Measurements from ENCODE around the gene HHIPL2. TPM values are rescaled to one million over a fixed set of nuclear protein-coding genes. Genes with fewer than 3 reads are reported as not detected.
"Not testable (repeated sequence)": the region's sequence is repeated elsewhere in the genome, so short reads cannot be mapped to it uniquely, and the experiment has no call there.

Gene HHIPL2
- polyA plus RNA-seq, 4 donors, result 0.04 to 0.30 TPM; not detected in 2

DNA sequence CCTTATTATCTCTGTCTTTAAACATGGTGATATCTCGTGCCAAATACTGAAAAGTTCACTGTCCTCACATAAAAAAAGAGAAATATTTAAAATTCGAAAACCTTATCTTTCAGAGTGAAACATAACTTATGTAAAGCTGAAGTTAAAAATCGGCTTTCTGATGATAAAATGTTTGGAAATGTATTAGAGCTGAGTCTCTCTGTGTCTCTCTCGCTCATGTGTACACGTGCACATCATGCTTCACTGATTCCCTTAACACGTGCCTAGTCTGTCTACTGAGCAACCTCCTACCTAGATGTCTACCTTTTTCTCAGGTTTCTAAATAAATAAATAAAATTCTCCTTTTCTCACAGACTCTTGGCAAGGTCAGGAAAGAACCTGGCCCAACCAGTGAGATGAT is 17.1 kb downstream of the HHIPL2 start:
- H3K4me1 ChIP-seq (ENCODE audit: control insufficient read depth in 3 of 3, insufficient read depth in 2 of 3, low read depth in 1 of 3, low read length in 2 of 3), result no peaks in the 10 kb centered on the region
- H3K9me3 ChIP-seq (ENCODE audit: control insufficient read depth in 2 of 2, insufficient read depth in 1 of 2, low read depth in 1 of 2, low read length in 1 of 2), result no peaks in the 10 kb centered on the region
- no peak overlapping the region for H3K4me3 ChIP-seq (ENCODE audit: low read depth in 1 of 3, low read length in 3 of 3)
- H3K27ac ChIP-seq (ENCODE audit: low read depth in 1 of 3, low read length in 2 of 3), result no peak overlapping the region
- H3K36me3 ChIP-seq (ENCODE audit: control insufficient read depth in 3 of 3, insufficient read depth in 2 of 3, low read depth in 1 of 3, low read length in 3 of 3), result no peaks in the 10 kb centered on the region
- H3K27me3 ChIP-seq (ENCODE audit: control insufficient read depth in 3 of 3, insufficient read depth in 3 of 3, low read length in 3 of 3), result no peaks in the 10 kb centered on the region
- FAIRE-seq, result no peak
- 69 to 82% (median 74%) methylated on average over 6 of the region's 6 CpGs for WGBS, 3 donors
- DNase-seq, result no peak

- no peaks in the 10 kb centered on the region for H3K9me3 ChIP-seq (ENCODE audit: control insufficient read depth in 2 of 2, insufficient read depth in 1 of 2, low read depth in 1 of 2, low read length in 1 of 2)
- FAIRE-seq (no peak), DNase-seq (no peak)
- 65 to 76% (median 66%) methylated on average over 3 of the region's 3 CpGs for WGBS, 3 donors
- no peak overlapping the region for H3K27ac ChIP-seq (ENCODE audit: low read depth in 1 of 3, low read length in 2 of 3)
- H3K4me1 ChIP-seq (ENCODE audit: control insufficient read depth in 3 of 3, insufficient read depth in 2 of 3, low read depth in 1 of 3, low read length in 2 of 3), result no peaks in the 10 kb centered on the region
- no peak overlapping the region for H3K4me3 ChIP-seq (ENCODE audit: low read depth in 1 of 3, low read length in 3 of 3)
- H3K36me3 ChIP-seq (ENCODE audit: control insufficient read depth in 3 of 3, insufficient read depth in 2 of 3, low read depth in 1 of 3, low read length in 3 of 3), result no peaks in the 10 kb centered on the region
- no peaks in the 10 kb centered on the region for H3K27me3 ChIP-seq (ENCODE audit: control insufficient read depth in 3 of 3, insufficient read depth in 3 of 3, low read length in 3 of 3)
These were observed 18.0 kb downstream of the HHIPL2 start for GRCh38 chr1:222529916-222530315.

- H3K36me3 ChIP-seq (ENCODE audit: control insufficient read depth in 3 of 3, insufficient read depth in 2 of 3, low read depth in 1 of 3, low read length in 3 of 3), result no peaks in the 10 kb centered on the region
- no peak for FAIRE-seq
- WGBS, 3 donors, result 81 to 84% (median 84%) methylated on average over 3 of the region's 3 CpGs
- H3K27me3 ChIP-seq (ENCODE audit: control insufficient read depth in 3 of 3, insufficient read depth in 3 of 3, low read length in 3 of 3), result no peaks in the 10 kb centered on the region
- H3K4me3 ChIP-seq (ENCODE audit: low read depth in 1 of 3, low read length in 3 of 3), result no peak overlapping the region
- no peak for DNase-seq
- no peaks in the 10 kb centered on the region for H3K9me3 ChIP-seq (ENCODE audit: control insufficient read depth in 2 of 2, insufficient read depth in 1 of 2, low read depth in 1 of 2, low read length in 1 of 2)
- H3K4me1 ChIP-seq (ENCODE audit: control insufficient read depth in 3 of 3, insufficient read depth in 2 of 3, low read depth in 1 of 3, low read length in 2 of 3), result no peaks in the 10 kb centered on the region
- no peak overlapping the region for H3K27ac ChIP-seq (ENCODE audit: low read depth in 1 of 3, low read length in 2 of 3)
These were observed 18.7 kb downstream of the HHIPL2 start for GRCh38 chr1:222529181-222529580.

GRCh38 chr1:222525951-222526350 is 22.0 kb downstream of the HHIPL2 start:
- no peak overlapping the region for H3K4me3 ChIP-seq (ENCODE audit: low read depth in 1 of 3, low read length in 3 of 3)
- no peaks in the 10 kb centered on the region for H3K27me3 ChIP-seq (ENCODE audit: control insufficient read depth in 3 of 3, insufficient read depth in 3 of 3, low read length in 3 of 3)
- H3K36me3 ChIP-seq (ENCODE audit: control insufficient read depth in 3 of 3, insufficient read depth in 2 of 3, low read depth in 1 of 3, low read length in 3 of 3), result no peaks in the 10 kb centered on the region
- FAIRE-seq, result no peak
- no peak for DNase-seq
- 75 to 86% (median 79%) methylated on average over 2 of the region's 2 CpGs for WGBS, 3 donors
- peaks cover 0 to under 1% (median 0%) of the 10 kb centered on the region in 3 donors for H3K4me1 ChIP-seq (ENCODE audit: control insufficient read depth in 3 of 3, insufficient read depth in 2 of 3, low read depth in 1 of 3, low read length in 2 of 3)
- H3K9me3 ChIP-seq (ENCODE audit: control insufficient read depth in 2 of 2, insufficient read depth in 1 of 2, low read depth in 1 of 2, low read length in 1 of 2), result peaks cover 0 to 11% of the 10 kb centered on the region in 2 donors
- no peak overlapping the region for H3K27ac ChIP-seq (ENCODE audit: low read depth in 1 of 3, low read length in 2 of 3)

- H3K9me3 ChIP-seq (ENCODE audit: control insufficient read depth in 2 of 2, insufficient read depth in 1 of 2, low read depth in 1 of 2, low read length in 1 of 2), result peaks cover 0 to 11% of the 10 kb centered on the region in 2 donors
- peaks cover 0 to 3% (median 0%) of the 10 kb centered on the region in 3 donors for H3K4me1 ChIP-seq (ENCODE audit: control insufficient read depth in 3 of 3, insufficient read depth in 2 of 3, low read depth in 1 of 3, low read length in 2 of 3)
- H3K4me3 ChIP-seq (ENCODE audit: low read depth in 1 of 3, low read length in 3 of 3), result no peak overlapping the region
- no peaks in the 10 kb centered on the region for H3K27me3 ChIP-seq (ENCODE audit: control insufficient read depth in 3 of 3, insufficient read depth in 3 of 3, low read length in 3 of 3)
- no peak for DNase-seq
- 72 to 81% (median 76%) methylated on average over 3 of the region's 3 CpGs for WGBS, 3 donors
- no peaks in the 10 kb centered on the region for H3K36me3 ChIP-seq (ENCODE audit: control insufficient read depth in 3 of 3, insufficient read depth in 2 of 3, low read depth in 1 of 3, low read length in 3 of 3)
- FAIRE-seq, result no peak
- no peak overlapping the region for H3K27ac ChIP-seq (ENCODE audit: low read depth in 1 of 3, low read length in 2 of 3)
These were observed 24.1 kb downstream of the HHIPL2 start for GRCh38 chr1:222523852-222524251.

GRCh38 chr1:222522105-222522915 is 25.6 kb downstream of the HHIPL2 start:
- no peaks in the 10 kb centered on the region for H3K27me3 ChIP-seq (ENCODE audit: control insufficient read depth in 3 of 3, insufficient read depth in 3 of 3, low read length in 3 of 3)
- peaks cover 0 to 3% (median 0%) of the 10 kb centered on the region in 3 donors for H3K4me1 ChIP-seq (ENCODE audit: control insufficient read depth in 3 of 3, insufficient read depth in 2 of 3, low read depth in 1 of 3, low read length in 2 of 3)
- H3K9me3 ChIP-seq (ENCODE audit: control insufficient read depth in 2 of 2, insufficient read depth in 1 of 2, low read depth in 1 of 2, low read length in 1 of 2), result peaks cover 0 to 11% of the 10 kb centered on the region in 2 donors
- H3K36me3 ChIP-seq (ENCODE audit: control insufficient read depth in 3 of 3, insufficient read depth in 2 of 3, low read depth in 1 of 3, low read length in 3 of 3), result no peaks in the 10 kb centered on the region
- no peak overlapping the region for H3K4me3 ChIP-seq (ENCODE audit: low read depth in 1 of 3, low read length in 3 of 3)
- 82 to 86% (median 84%) methylated on average over 8 of the region's 8 CpGs for WGBS, 3 donors
- DNase-seq (no peak), FAIRE-seq (no peak)
- no peak overlapping the region for H3K27ac ChIP-seq (ENCODE audit: low read depth in 1 of 3, low read length in 2 of 3)

DNA sequence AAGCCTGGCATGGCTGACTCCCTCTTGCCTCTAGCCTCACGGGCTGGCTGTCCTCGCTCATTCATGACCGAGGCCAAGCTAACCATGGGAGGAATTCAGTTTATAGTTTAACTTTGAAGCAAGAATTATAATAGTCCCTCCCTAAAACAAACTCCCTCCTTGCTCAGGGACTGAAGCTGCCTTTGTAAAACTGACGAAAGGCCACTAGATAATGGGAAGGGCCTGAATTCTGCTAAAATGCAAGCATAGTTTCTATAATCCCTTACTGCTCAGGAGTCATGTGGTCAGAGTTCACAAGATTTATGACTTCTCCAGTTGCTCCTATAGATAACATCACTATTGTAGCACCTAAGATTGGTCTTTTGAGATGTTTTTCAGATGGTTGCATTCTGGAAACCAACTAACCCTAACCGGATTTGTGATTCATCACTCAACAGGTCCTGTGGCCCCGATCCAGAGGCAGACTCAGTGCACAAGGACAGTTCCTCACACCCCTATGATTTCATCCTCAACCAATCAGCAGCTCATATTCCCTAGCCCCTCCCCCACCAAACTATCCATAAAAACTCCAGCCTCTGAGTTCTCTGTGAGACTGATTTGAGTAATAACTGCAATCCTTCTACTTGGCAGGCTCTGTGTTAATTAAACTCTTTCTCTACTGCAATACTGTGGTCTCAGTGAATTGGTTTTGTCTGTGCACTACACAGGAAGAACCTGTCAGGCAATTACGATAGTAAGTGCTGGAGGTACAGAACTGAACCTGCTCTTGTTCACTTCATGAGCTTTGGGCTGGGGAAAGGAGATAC is 26.4 kb downstream of the HHIPL2 start:
- Histone ChIP-seq H3K4me1 (ENCODE audit: control insufficient read depth in 3 of 3, insufficient read depth in 2 of 3, low read depth in 1 of 3, low read length in 2 of 3) (peaks cover 0 to 3% (median 0%) of the 10 kb centered on the region in 3 donors), H3K9me3 (ENCODE audit: control insufficient read depth in 2 of 2, insufficient read depth in 1 of 2, low read depth in 1 of 2, low read length in 1 of 2) (peaks cover 0 to 11% of the 10 kb centered on the region in 2 donors), H3K4me3 (ENCODE audit: low read depth in 1 of 3, low read length in 3 of 3) (no peak overlapping the region), H3K27me3 (ENCODE audit: control insufficient read depth in 3 of 3, insufficient read depth in 3 of 3, low read length in 3 of 3) (no peaks in the 10 kb centered on the region), H3K27ac (ENCODE audit: low read depth in 1 of 3, low read length in 2 of 3) (no peak overlapping the region), H3K36me3 (ENCODE audit: control insufficient read depth in 3 of 3, insufficient read depth in 2 of 3, low read depth in 1 of 3, low read length in 3 of 3) (no peaks in the 10 kb centered on the region)
- WGBS, 3 donors, result 51 to 69% (median 67%) methylated on average over 7 of the region's 7 CpGs
- no peak for FAIRE-seq
- peak in 1 of 2 donors; percentile 65 for DNase-seq

- H3K4me3 ChIP-seq (ENCODE audit: low read depth in 1 of 3, low read length in 3 of 3); H3K36me3 ChIP-seq (ENCODE audit: control insufficient read depth in 3 of 3, insufficient read depth in 2 of 3, low read depth in 1 of 3, low read length in 3 of 3); H3K4me1 ChIP-seq (ENCODE audit: control insufficient read depth in 3 of 3, insufficient read depth in 2 of 3, low read depth in 1 of 3, low read length in 2 of 3); FAIRE-seq; H3K9me3 ChIP-seq (ENCODE audit: control insufficient read depth in 2 of 2, insufficient read depth in 1 of 2, low read depth in 1 of 2, low read length in 1 of 2); H3K27me3 ChIP-seq (ENCODE audit: control insufficient read depth in 3 of 3, insufficient read depth in 3 of 3, low read length in 3 of 3); DNase-seq; H3K27ac ChIP-seq (ENCODE audit: low read depth in 1 of 3, low read length in 2 of 3): not testable (repeated sequence)
- WGBS, 3 donors, result 94 to 96% (median 94%) methylated on average over 3 to 4 of the region's 5 CpGs
These were observed 58.4 kb downstream of the HHIPL2 start for GRCh38 chr1:222489496-222489895.
